Measurements from ENCODE around the gene FBXL4. TPM values are rescaled to one million over a fixed set of nuclear protein-coding genes. Genes with fewer than 3 reads are reported as not detected.

Gene FBXL4
- total RNA-seq, 4 donors from 2014 or later: 16.7 to 40.9 (median 35.8) TPM

DNA sequence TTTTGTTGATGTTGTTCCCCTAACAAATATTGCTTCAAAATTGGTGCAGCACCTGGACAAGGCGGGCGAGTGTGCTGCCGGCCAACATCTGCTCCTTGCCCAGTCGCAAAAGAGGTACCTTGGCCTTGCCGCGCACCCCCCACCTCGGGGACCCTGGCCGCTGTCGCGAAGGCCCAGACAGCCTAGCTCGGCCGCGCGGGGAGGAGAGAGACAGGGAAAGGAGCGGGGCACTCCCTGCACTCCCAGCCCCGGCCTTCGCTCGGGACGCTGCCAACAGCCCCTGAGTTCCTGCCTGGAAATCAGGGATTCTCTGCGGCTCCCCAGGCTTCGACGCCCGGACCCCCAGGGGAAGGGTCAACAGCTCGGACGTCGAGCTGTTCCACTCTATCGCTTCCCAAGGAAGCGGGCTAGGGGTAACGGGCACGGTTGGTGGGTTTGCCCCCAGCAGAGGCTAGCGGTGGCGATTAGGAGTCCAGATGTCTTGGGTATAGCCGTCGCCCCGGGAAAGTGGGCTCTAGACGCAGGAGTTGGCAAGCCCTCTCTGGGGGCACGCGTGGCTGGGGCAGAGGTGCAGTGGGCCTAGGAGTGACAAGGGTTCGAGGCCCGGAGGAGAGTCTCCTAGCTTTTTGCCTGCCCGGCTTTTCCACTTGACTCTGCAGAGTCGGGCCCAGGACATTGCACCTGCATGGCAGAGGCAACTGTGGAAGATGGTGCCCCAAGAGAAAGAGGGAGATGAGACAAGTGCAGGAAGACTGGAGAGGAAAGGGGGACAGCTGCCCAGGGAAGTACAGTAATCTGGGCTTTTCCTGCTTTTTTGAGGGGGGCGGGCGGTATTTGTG, 105.2 kb downstream of the FBXL4 start:
- no peak for DNase-seq
- Histone ChIP-seq H3K36me3 (no peaks in the 10 kb centered on the region), H3K27me3 (peaks cover 41 to 87% of the 10 kb centered on the region in 2 donors), H3K4me3 (no peak overlapping the region), H3K27ac (no peak overlapping the region), H3K4me1 (peaks cover 5 to 7% of the 10 kb centered on the region in 2 donors), H3K9me3 (no peaks in the 10 kb centered on the region)
- intact Hi-C loops (cut with DNase I; ENCODE audit: low total_unique reads): no loop called here
- no peak for TF ChIP-seq POLR2A (IDR thresholded peaks at IDR 0.05)
- TF ChIP-seq, protein P1, sequence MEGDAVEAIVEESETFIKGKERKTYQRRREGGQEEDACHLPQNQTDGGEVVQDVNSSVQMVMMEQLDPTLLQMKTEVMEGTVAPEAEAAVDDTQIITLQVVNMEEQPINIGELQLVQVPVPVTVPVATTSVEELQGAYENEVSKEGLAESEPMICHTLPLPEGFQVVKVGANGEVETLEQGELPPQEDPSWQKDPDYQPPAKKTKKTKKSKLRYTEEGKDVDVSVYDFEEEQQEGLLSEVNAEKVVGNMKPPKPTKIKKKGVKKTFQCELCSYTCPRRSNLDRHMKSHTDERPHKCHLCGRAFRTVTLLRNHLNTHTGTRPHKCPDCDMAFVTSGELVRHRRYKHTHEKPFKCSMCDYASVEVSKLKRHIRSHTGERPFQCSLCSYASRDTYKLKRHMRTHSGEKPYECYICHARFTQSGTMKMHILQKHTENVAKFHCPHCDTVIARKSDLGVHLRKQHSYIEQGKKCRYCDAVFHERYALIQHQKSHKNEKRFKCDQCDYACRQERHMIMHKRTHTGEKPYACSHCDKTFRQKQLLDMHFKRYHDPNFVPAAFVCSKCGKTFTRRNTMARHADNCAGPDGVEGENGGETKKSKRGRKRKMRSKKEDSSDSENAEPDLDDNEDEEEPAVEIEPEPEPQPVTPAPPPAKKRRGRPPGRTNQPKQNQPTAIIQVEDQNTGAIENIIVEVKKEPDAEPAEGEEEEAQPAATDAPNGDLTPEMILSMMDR (IDR thresholded peaks at IDR 0.05): no peak

DNA sequence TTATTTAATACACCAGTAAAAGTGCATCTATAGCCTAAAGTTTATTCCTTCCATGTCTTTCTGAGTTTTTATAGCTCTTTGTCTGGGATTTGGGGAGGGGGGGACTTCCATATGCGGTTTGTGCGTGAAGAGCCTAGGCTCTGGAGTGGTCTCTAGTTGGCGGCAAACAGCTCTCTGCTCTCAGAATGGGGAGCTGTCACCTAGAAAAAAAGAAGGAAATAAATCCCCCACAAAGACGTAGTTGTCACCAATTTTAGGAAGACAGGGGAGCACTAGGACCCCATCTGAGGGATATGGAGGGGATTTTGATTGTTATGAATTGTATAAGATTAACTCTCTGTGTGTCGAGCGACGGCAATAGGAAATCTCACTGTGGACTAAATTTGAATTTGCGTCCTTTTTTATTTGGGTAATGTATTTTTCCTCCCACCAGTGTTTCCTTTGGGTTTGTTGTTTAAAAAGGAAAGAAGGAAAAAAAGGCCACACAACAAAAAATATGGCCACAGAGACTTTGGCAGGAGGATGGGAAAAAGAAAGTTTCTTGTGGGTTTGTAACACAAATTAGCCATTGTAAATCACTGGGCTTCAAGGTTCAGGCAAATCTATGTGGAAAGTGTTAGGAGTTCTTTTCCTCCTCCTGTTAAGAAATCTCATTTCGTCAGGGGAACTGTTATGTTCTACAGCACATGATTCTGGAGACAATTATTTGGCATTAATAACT, 106.0 kb downstream of the FBXL4 start:
- H3K36me3 ChIP-seq: no peaks in the 10 kb centered on the region
- no peak overlapping the region for H3K4me3 ChIP-seq
- no peak overlapping the region for H3K27ac ChIP-seq
- intact Hi-C loops (cut with DNase I; ENCODE audit: low total_unique reads): no loop called here
- H3K9me3 ChIP-seq: no peaks in the 10 kb centered on the region
- TF ChIP-seq POLR2A (IDR thresholded peaks at IDR 0.05): no peak
- TF ChIP-seq, protein P1 (IDR thresholded peaks at IDR 0.05): no peak
- no peak for DNase-seq
- peaks cover 5 to 7% of the 10 kb centered on the region in 2 donors for H3K4me1 ChIP-seq
- peaks cover 49 to 87% of the 10 kb centered on the region in 2 donors for H3K27me3 ChIP-seq

DNA sequence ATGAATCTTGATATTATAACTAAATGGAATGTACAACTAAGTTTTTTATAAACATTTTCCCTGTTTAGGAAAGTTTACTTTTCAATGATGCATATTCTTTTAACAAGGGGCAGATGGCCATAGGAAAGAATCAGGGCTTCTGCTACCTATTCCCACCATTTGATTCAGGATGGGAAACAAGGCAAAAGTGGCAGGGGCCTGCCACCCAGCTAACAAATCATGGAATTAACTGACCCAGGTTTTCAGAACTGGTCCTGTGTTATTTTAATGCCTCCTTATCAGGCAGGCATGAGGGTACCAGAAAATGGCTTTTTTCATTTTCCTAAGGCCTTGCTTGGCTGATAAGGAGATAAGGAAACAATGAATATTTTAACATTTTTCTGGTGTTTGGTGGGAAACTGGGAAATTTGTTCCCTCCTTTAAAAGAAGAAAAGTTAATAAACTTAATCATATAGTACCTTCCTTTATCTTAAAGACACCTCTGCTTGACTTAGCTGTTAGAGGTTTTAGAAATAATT, 106.7 kb downstream of the FBXL4 start:
- H3K27ac ChIP-seq: no peak overlapping the region
- peaks cover 5 to 7% of the 10 kb centered on the region in 2 donors for H3K4me1 ChIP-seq
- no peaks in the 10 kb centered on the region for H3K36me3 ChIP-seq
- no peak overlapping the region for H3K4me3 ChIP-seq
- H3K9me3 ChIP-seq: no peaks in the 10 kb centered on the region
- peaks cover 51 to 87% of the 10 kb centered on the region in 2 donors for H3K27me3 ChIP-seq
- TF ChIP-seq POLR2A (IDR thresholded peaks at IDR 0.05): no peak
- TF ChIP-seq, protein P1 (IDR thresholded peaks at IDR 0.05): no peak
- intact Hi-C loops (cut with DNase I; ENCODE audit: low total_unique reads): no loop called here
- DNase-seq: no peak

DNA sequence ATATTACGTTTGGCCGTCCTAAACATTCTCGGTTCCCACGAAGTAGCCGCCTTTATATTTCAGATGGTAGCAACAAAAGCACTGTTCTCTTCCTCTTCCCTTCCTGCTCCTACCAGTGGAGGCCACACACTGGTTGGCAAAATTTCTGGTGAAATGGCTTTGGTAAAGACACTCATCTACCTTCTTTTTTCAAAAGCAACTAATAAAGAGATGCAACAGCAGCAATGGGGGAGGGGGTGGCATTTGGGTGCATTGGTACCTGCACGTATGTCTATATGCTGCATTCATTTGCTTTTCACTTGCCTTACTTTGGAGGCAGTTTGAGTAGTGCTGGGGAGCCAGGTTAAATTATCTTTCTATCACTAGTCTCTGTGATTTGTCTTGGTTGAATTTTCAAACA, 107.4 kb downstream of the FBXL4 start:
- H3K27me3 ChIP-seq: peaks cover 51 to 92% of the 10 kb centered on the region in 2 donors

More for the DNA sequence above, 107.4 kb downstream of the FBXL4 start:
- peaks cover 4 to 11% of the 10 kb centered on the region in 2 donors for H3K4me1 ChIP-seq
- no peak for DNase-seq
- H3K36me3 ChIP-seq: no peaks in the 10 kb centered on the region
- H3K4me3 ChIP-seq: no peak overlapping the region
- no peaks in the 10 kb centered on the region for H3K9me3 ChIP-seq
- H3K27ac ChIP-seq: no peak overlapping the region
- intact Hi-C loops (cut with DNase I; ENCODE audit: low total_unique reads): no loop called here
- TF ChIP-seq, protein P1 (IDR thresholded peaks at IDR 0.05): no peak
- TF ChIP-seq POLR2A (IDR thresholded peaks at IDR 0.05): no peak
